Neuronal stem cell (in vitro differentiated cells): ENCODE results near the gene GPA33.

Experiments used
- DNase-seq: peaks from one replicate; pipeline ENCODE4 v3.0.0-alpha.2; 2013; ENCODE audit warnings: low spot score
- H2AFZ ChIP-seq: one replicate; pipeline ENCODE4 v1.6.1; 2013; ENCODE audit warnings: mild to moderate bottlenecking, low read length, inconsistent platforms
- H2AK5ac ChIP-seq: 2 replicates; pipeline ENCODE4 v1.6.1; 2013; ENCODE audit warnings: low read depth, mild to moderate bottlenecking, inconsistent platforms, low read length, moderate library complexity, mixed read lengths
- H2BK120ac ChIP-seq: 2 replicates; pipeline ENCODE4 v1.6.1; 2013; ENCODE audit warnings: low read depth, mild to moderate bottlenecking, inconsistent platforms, low read length, moderate library complexity, mixed read lengths
- H2BK12ac ChIP-seq: one replicate; pipeline ENCODE4 v1.6.1; 2013; ENCODE audit warnings: low read length, inconsistent platforms
- H2BK15ac ChIP-seq: 2 replicates; pipeline ENCODE4 v1.6.1; 2013; ENCODE audit warnings: mild to moderate bottlenecking, low read length, inconsistent platforms, mixed read lengths
- H2BK5ac ChIP-seq: one replicate; pipeline ENCODE4 v1.6.1; 2013; ENCODE audit warnings: inconsistent platforms, mild to moderate bottlenecking, low read length, moderate library complexity
- H3K14ac ChIP-seq: one replicate; pipeline ENCODE4 v1.6.1; 2013; ENCODE audit warnings: low read length, inconsistent platforms
- H3K18ac ChIP-seq: 2 replicates; pipeline ENCODE4 v1.6.1; 2013; ENCODE audit warnings: low read length, inconsistent platforms
- H3K23ac ChIP-seq: 2 replicates; pipeline ENCODE4 v1.6.1; 2013; ENCODE audit warnings: low read depth, mild to moderate bottlenecking, mixed read lengths, low read length, inconsistent platforms; ENCODE audit not compliant: poor library complexity
- H3K27ac ChIP-seq: replicated peaks from 3 replicates; pipeline ENCODE4 v1.5.1; 2013; ENCODE audit warnings: low read length, inconsistent platforms
- H3K27me3 ChIP-seq, 3 experiments: 2 replicates each; pipeline ENCODE4 v1.6.1; 2013; ENCODE audit warnings: low read length in 3 of 3, mild to moderate bottlenecking in 2 of 3, inconsistent platforms in 1 of 3, low read depth in 1 of 3, mixed read lengths in 1 of 3, moderate library complexity in 1 of 3; ENCODE audit not compliant: control insufficient read depth in 3 of 3, insufficient read depth in 3 of 3
- H3K36me3 ChIP-seq, 2 donors: replicated peaks in 1 of 2; 2 replicates each; pipeline ENCODE4 v1.6.1; 2013; ENCODE audit warnings: low read length in 2 of 2; ENCODE audit not compliant: control insufficient read depth in 2 of 2, insufficient read depth in 2 of 2
- H3K4ac ChIP-seq: 2 replicates; pipeline ENCODE4 v1.6.1; 2013; ENCODE audit warnings: inconsistent platforms, mild to moderate bottlenecking, low read length, moderate library complexity
- H3K4me1 ChIP-seq, 2 donors: 1 replicate in 1 of 2; 2 replicates in 1 of 2; pipeline ENCODE4 v1.6.1; 2013; ENCODE audit warnings: low read length in 2 of 2, low read depth in 1 of 2; ENCODE audit not compliant: control insufficient read depth in 2 of 2, insufficient read depth in 1 of 2
- H3K4me2 ChIP-seq: one replicate; pipeline ENCODE4 v1.6.1; 2013; ENCODE audit warnings: mild to moderate bottlenecking, low read length, inconsistent platforms; ENCODE audit not compliant: insufficient read depth, poor library complexity, severe bottlenecking
- H3K4me3 ChIP-seq, 2 donors: 2 replicates each; pipeline ENCODE4 v1.5.1; 2013; ENCODE audit warnings: low read length in 2 of 2, mild to moderate bottlenecking in 2 of 2, inconsistent platforms in 1 of 2, moderate library complexity in 1 of 2
- H3K79me1 ChIP-seq: one replicate; pipeline ENCODE4 v1.6.1; 2013; ENCODE audit warnings: low read depth, mild to moderate bottlenecking, inconsistent platforms, low read length, moderate library complexity
- H3K9ac ChIP-seq: one replicate; pipeline ENCODE4 v1.6.1; 2013; ENCODE audit warnings: mild to moderate bottlenecking, low read depth, low read length, inconsistent platforms; ENCODE audit not compliant: poor library complexity
- H3K9me3 ChIP-seq, 2 donors: replicated peaks in 1 of 2; 2 replicates each; pipeline versions ENCODE3 to v1.6.1; 2013; ENCODE audit warnings: low read length in 2 of 2, mild to moderate bottlenecking in 2 of 2, inconsistent platforms in 1 of 2, low read depth in 1 of 2, mixed read lengths in 1 of 2, moderate library complexity in 1 of 2; ENCODE audit not compliant: control insufficient read depth in 2 of 2, insufficient read depth in 1 of 2
- H4K8ac ChIP-seq: one replicate; pipeline ENCODE4 v1.6.1; 2013; ENCODE audit warnings: low read depth, mild to moderate bottlenecking, inconsistent platforms, low read length, moderate library complexity
- H4K91ac ChIP-seq: one replicate; pipeline ENCODE4 v1.6.1; 2013; ENCODE audit warnings: low read length, low read depth, mild to moderate bottlenecking, inconsistent platforms; ENCODE audit not compliant: poor library complexity
- WGBS, 2 donors: extraction: QIAGEN DNeasy Blood & Tissue Kit; methylation state at CpG; one replicate each; pipeline ENCODE4 v1.1.7; 2013; ENCODE audit warnings: missing lambda C conversion rate in 2 of 2, mixed read lengths in 1 of 2; ENCODE audit not compliant: insufficient read length in 2 of 2, insufficient replicate concordance in 1 of 2; ENCODE audit errors: extremely low coverage in 2 of 2; 5-methylcytosine and 5-hydroxymethylcytosine counted together

Gene GPA33

GRCh38 chr1:167132301-167133010 is 42.3 kb upstream of the GPA33 start:
- Histone ChIP-seq H3K79me1 (no peaks in the 10 kb centered on the region), H3K14ac (no peak overlapping the region), H3K27ac (no peak overlapping the region), H3K4ac (no peak overlapping the region), H3K36me3 (no peaks in the 10 kb centered on the region), H2BK120ac (no peak overlapping the region), H3K4me1 (peaks cover 15 to 18% of the 10 kb centered on the region in 2 donors), H2AFZ (no peak overlapping the region), H3K23ac (no peak overlapping the region), H3K9ac (no peak overlapping the region), H2BK12ac (no peak overlapping the region), H2BK15ac (no peak overlapping the region), H4K8ac (no peak overlapping the region), H3K4me3 (no peak overlapping the region), H3K9me3 (no peaks in the 10 kb centered on the region), H3K27me3 (no peaks in the 10 kb centered on the region), H4K91ac (no peak overlapping the region), H2BK5ac (no peak overlapping the region), H2AK5ac (no peak overlapping the region), H3K18ac (peak overlapping the region; percentile 15), H3K4me2 (no peak overlapping the region)
- DNase-seq: no peak
- no CpG with 5 or more reads among the region's 8 CpGs for WGBS, 2 donors

GRCh38 chr1:167130829-167131510 is 40.8 kb upstream of the GPA33 start:
- Histone ChIP-seq H4K8ac (no peak overlapping the region), H3K18ac (no peak overlapping the region), H4K91ac (no peak overlapping the region), H2AK5ac (no peak overlapping the region), H3K23ac (no peak overlapping the region), H3K36me3 (no peaks in the 10 kb centered on the region), H2AFZ (no peak overlapping the region), H3K27me3 (no peaks in the 10 kb centered on the region), H3K9me3 (no peaks in the 10 kb centered on the region), H3K4me1 (peaks cover 2 to 13% of the 10 kb centered on the region in 2 donors), H2BK120ac (no peak overlapping the region), H3K79me1 (no peaks in the 10 kb centered on the region), H2BK15ac (no peak overlapping the region), H3K27ac (no peak overlapping the region), H3K4me2 (no peak overlapping the region), H3K4me3 (no peak overlapping the region), H3K4ac (no peak overlapping the region), H3K14ac (no peak overlapping the region), H2BK5ac (no peak overlapping the region), H3K9ac (no peak overlapping the region), H2BK12ac (no peak overlapping the region)
- DNase-seq: no peak
- no CpG with 5 or more reads among the region's 4 CpGs for WGBS, 2 donors

- Histone ChIP-seq H3K9ac (no peak overlapping the region), H3K18ac (peak overlapping the region; percentile 73), H2BK12ac (no peak overlapping the region), H2BK120ac (no peak overlapping the region), H3K4me3 (no peak overlapping the region), H2AFZ (no peak overlapping the region), H3K4me2 (no peak overlapping the region), H2BK5ac (no peak overlapping the region), H3K36me3 (no peaks in the 10 kb centered on the region), H3K27ac (no peak overlapping the region), H4K8ac (no peak overlapping the region), H3K4me1 (peaks cover 0 to 7% of the 10 kb centered on the region in 2 donors), H3K23ac (no peak overlapping the region), H2AK5ac (no peak overlapping the region), H3K27me3 (no peaks in the 10 kb centered on the region), H2BK15ac (peak overlapping the region; percentile 14), H3K9me3 (no peaks in the 10 kb centered on the region), H4K91ac (no peak overlapping the region), H3K79me1 (no peaks in the 10 kb centered on the region), H3K4ac (no peak overlapping the region), H3K14ac (no peak overlapping the region)
- WGBS, 2 donors: no CpG with 5 or more reads among the region's 17 CpGs
- no peak for DNase-seq
Measured at GRCh38 chr1:167128261-167129227, 38.4 kb upstream of the GPA33 start.
